Ishikawa (cell line): Measurements from ENCODE around the gene ZCCHC24.

Source experiments
- CEBPB ChIP-seq: IDR thresholded peaks from 2 replicates; pipeline ENCODE4 v1.6.1; 2012
- CREB1 ChIP-seq: IDR thresholded peaks from 2 replicates; pipeline ENCODE4 v1.6.1; 2012; ENCODE audit warnings: low read depth
- EGR1 ChIP-seq: IDR thresholded peaks from 2 replicates; pipeline ENCODE4 v1.6.1; 2012
- EP300 ChIP-seq: IDR thresholded peaks from 2 replicates; pipeline ENCODE4 v1.6.1; 2012; ENCODE audit warnings: borderline replicate concordance
- FOXM1 ChIP-seq: IDR thresholded peaks from 2 replicates; pipeline ENCODE4 v1.6.1; 2012; ENCODE audit warnings: low read depth, borderline replicate concordance
- MAX ChIP-seq: IDR thresholded peaks from 2 replicates; pipeline ENCODE4 v1.6.1; 2012
- NFIC ChIP-seq: IDR thresholded peaks from 2 replicates; pipeline ENCODE4 v1.6.1; 2012
- RAD21 ChIP-seq: IDR thresholded peaks from 2 replicates; pipeline ENCODE4 v1.6.1; 2012; ENCODE audit warnings: low read depth
- REST ChIP-seq: IDR thresholded peaks from 2 replicates; pipeline ENCODE4 v1.6.1; 2012; ENCODE audit warnings: low read depth, mild to moderate bottlenecking
- TAF1 ChIP-seq: IDR thresholded peaks from 2 replicates; pipeline ENCODE4 v1.6.1; 2012; ENCODE audit warnings: low read depth, mild to moderate bottlenecking
- TCF12 ChIP-seq: IDR thresholded peaks from 2 replicates; pipeline ENCODE4 v1.6.1; 2012; ENCODE audit warnings: low read depth
- TEAD4 ChIP-seq: IDR thresholded peaks from 2 replicates; pipeline ENCODE4 v1.6.1; 2012
- USF1 ChIP-seq: IDR thresholded peaks from 2 replicates; pipeline ENCODE4 v1.6.1; 2012
- YY1 ChIP-seq: IDR thresholded peaks from 2 replicates; pipeline ENCODE4 v1.6.1; 2012; ENCODE audit warnings: low read depth
- ZBTB7A ChIP-seq: IDR thresholded peaks from 2 replicates; pipeline ENCODE4 v1.6.1; 2012; ENCODE audit warnings: low read depth

The ZCCHC24 gene

GRCh38 chr10:79444199-79445119 is 965 bp downstream of the ZCCHC24 start:
- peak; percentile 62 for TF ChIP-seq NFIC
- no peak for TF ChIP-seq CREB1
- peak; percentile 71 for TF ChIP-seq MAX
- TF ChIP-seq RAD21, result no peak
- TF ChIP-seq TAF1, result peak; percentile 58; the same call in 1 of the 2 replicates
- TF ChIP-seq EGR1, result peak; percentile 62
- 0 out of 2 replicates have a peak, but pooled peaks have one; percentile 23 for TF ChIP-seq TEAD4
- peak; percentile 30; the same call in 1 of the 2 replicates for TF ChIP-seq TCF12
- TF ChIP-seq EP300, result peak; percentile 35; the same call in 1 of the 2 replicates

GRCh38 chr10:79443338-79444198 is 1.9 kb downstream of the ZCCHC24 start:
- TF ChIP-seq NFIC (peak; percentile 50), TEAD4 (no peak)

- TF ChIP-seq TCF12 (no peak), MAX (no peak), TAF1 (no peak), TEAD4 (no peak), USF1 (no peak), EP300 (no peak), NFIC (no peak), REST (no peak), RAD21 (no peak), CEBPB (no peak), EGR1 (no peak)
Observed at GRCh38 chr10:79442171-79443040, 3.0 kb downstream of the ZCCHC24 start.

GRCh38 chr10:79441433-79441832 is 4.0 kb downstream of the ZCCHC24 start:
- TF ChIP-seq CEBPB, result no peak
- TF ChIP-seq REST, result no peak
- TF ChIP-seq EP300, result no peak
- TF ChIP-seq USF1, result no peak

GRCh38 chr10:79440281-79440680 is 5.1 kb downstream of the ZCCHC24 start:
- TF ChIP-seq NFIC, result no peak
- no peak for TF ChIP-seq USF1
- TF ChIP-seq TCF12, result no peak
- no peak for TF ChIP-seq MAX
- TF ChIP-seq RAD21, result no peak
- no peak for TF ChIP-seq FOXM1
- no peak for TF ChIP-seq TEAD4
- TF ChIP-seq EGR1, result no peak
- no peak for TF ChIP-seq ZBTB7A
- no peak for TF ChIP-seq YY1
- no peak for TF ChIP-seq CREB1
- TF ChIP-seq CEBPB, result no peak
- no peak for TF ChIP-seq TAF1
- TF ChIP-seq EP300, result no peak
